ENCODE measurements around the gene IL13. TPM values are rescaled to one million over a fixed set of nuclear protein-coding genes. Genes with fewer than 3 reads are reported as not detected.

IL13 gene
- total RNA-seq, 1 donor from 2014 or later, result not detected

GRCh38 chr5:132639706-132640130 lies 18.3 kb upstream of the IL13 start:
- TF ChIP-seq CTCF (IDR thresholded peaks at IDR 0.05; ENCODE audit: borderline replicate concordance), result no peak

GRCh38 chr5:132640613-132641012 lies 17.4 kb upstream of the IL13 start:
- intact Hi-C loops (cut with micrococcal nuclease), result no loop called here
- Histone ChIP-seq H3K9me3 (replicated peaks) (no peaks in the 10 kb centered on the region), H3K36me3 (peaks cover 64% of the 10 kb centered on the region), H3K27me3 (ENCODE audit: low read depth) (no peaks in the 10 kb centered on the region), H3K27ac (replicated peaks) (no peak overlapping the region), H3K4me1 (no peaks in the 10 kb centered on the region), H3K4me3 (no peak overlapping the region)
- no peak for TF ChIP-seq CTCF (IDR thresholded peaks at IDR 0.05; ENCODE audit: borderline replicate concordance)
- no peak for DNase-seq

More at GRCh38 chr5:132639706-132640130, 18.3 kb upstream of the IL13 start:
- no peaks in the 10 kb centered on the region for H3K27me3 ChIP-seq (ENCODE audit: low read depth)
- intact Hi-C loops (cut with micrococcal nuclease), result no loop called here
- H3K4me1 ChIP-seq, result no peaks in the 10 kb centered on the region
- H3K27ac ChIP-seq (replicated peaks), result no peak overlapping the region
- no peak overlapping the region for H3K4me3 ChIP-seq
- no peaks in the 10 kb centered on the region for H3K9me3 ChIP-seq (replicated peaks)
- DNase-seq, result no peak
- H3K36me3 ChIP-seq, result peaks cover 64% of the 10 kb centered on the region

- H3K27ac ChIP-seq (replicated peaks), result no peak overlapping the region
- H3K27me3 ChIP-seq (ENCODE audit: low read depth), result no peaks in the 10 kb centered on the region
- H3K9me3 ChIP-seq (replicated peaks), result no peaks in the 10 kb centered on the region
- H3K36me3 ChIP-seq, result peaks cover 64% of the 10 kb centered on the region
- intact Hi-C loops (cut with micrococcal nuclease), result no loop called here
- DNase-seq, result no peak
- H3K4me3 ChIP-seq, result no peak overlapping the region
- no peak for TF ChIP-seq CTCF (IDR thresholded peaks at IDR 0.05; ENCODE audit: borderline replicate concordance)
- no peaks in the 10 kb centered on the region for H3K4me1 ChIP-seq
Measured at GRCh38 chr5:132641241-132641723, 16.7 kb upstream of the IL13 start.

- DNase-seq, result no peak
- no peak overlapping the region for H3K4me3 ChIP-seq
- intact Hi-C loops (cut with micrococcal nuclease), result no loop called here
- peaks cover 64% of the 10 kb centered on the region for H3K36me3 ChIP-seq
- no peak overlapping the region for H3K27ac ChIP-seq (replicated peaks)
- no peaks in the 10 kb centered on the region for H3K9me3 ChIP-seq (replicated peaks)
- no peak for TF ChIP-seq CTCF (IDR thresholded peaks at IDR 0.05; ENCODE audit: borderline replicate concordance)
- no peaks in the 10 kb centered on the region for H3K4me1 ChIP-seq
- no peaks in the 10 kb centered on the region for H3K27me3 ChIP-seq (ENCODE audit: low read depth)
Measured at GRCh38 chr5:132641841-132642240, 16.1 kb upstream of the IL13 start.

- Histone ChIP-seq H3K9me3 (replicated peaks) (peaks cover 20% of the 10 kb centered on the region), H3K27ac (replicated peaks) (no peak overlapping the region), H3K36me3 (peaks cover 42% of the 10 kb centered on the region), H3K4me3 (no peak overlapping the region), H3K27me3 (ENCODE audit: low read depth) (no peaks in the 10 kb centered on the region), H3K4me1 (no peaks in the 10 kb centered on the region)
- DNase-seq, result no peak
- intact Hi-C loops (cut with micrococcal nuclease), result no loop called here
- no peak for TF ChIP-seq CTCF (IDR thresholded peaks at IDR 0.05; ENCODE audit: borderline replicate concordance)
Measured at GRCh38 chr5:132644177-132644576, 13.8 kb upstream of the IL13 start.

All from left ventricle myocardium inferior (tissue), 1 donor.